ENCODE results near the gene ORMDL1. TPM values are rescaled to one million over a fixed set of nuclear protein-coding genes. Genes with fewer than 3 reads are reported as not detected.

The ORMDL1 gene
- total and polyA plus RNA-seq, 2 of the 13 experiments (the other 11 are each of a cell fraction or from before 2014, with no cell fraction given), result 67.5 to 160 TPM

- FAIRE-seq, result no peak
- H3K9ac ChIP-seq (ENCODE audit: insufficient read depth, low read depth, low read length), result peak overlapping the region; percentile 96; the same call in 1 of the 2 replicates
These were observed 1.9 kb downstream of the ORMDL1 start for GRCh38 chr2:189782221-189782671.

More at GRCh38 chr2:189782221-189782671, 1.9 kb downstream of the ORMDL1 start:
- POLR2A ChIA-PET, result interaction anchor here (1.7 kb wide), 1 partner anchor 19 kb away, joined by 7 read pairs; the partner anchor contains the start of gene OSGEPL1
- H3K4me2 ChIP-seq (ENCODE audit: low read depth, low read length), result peak overlapping the region; percentile 84
- no peak overlapping the region for H2AFZ ChIP-seq (ENCODE audit: low read length)
- H3K4me1 ChIP-seq (ENCODE audit: insufficient read depth, low read length), result peaks cover 31% of the 10 kb centered on the region
- H3K27me3 ChIP-seq (ENCODE audit: control insufficient read depth in 1 of 2, insufficient read depth in 2 of 2, low read length in 2 of 2), result no peaks in the 10 kb centered on the region; a peak in 1 of 5 replicates
- 40% methylated on average over 4 of the region's 4 CpGs for WGBS (ENCODE audit: low lambda C conversion rate)
- no peak for ATAC-seq
- H3K4me3 ChIP-seq (replicated peaks in 1 of 3; ENCODE audit: insufficient read depth in 1 of 3, low read depth in 2 of 3, low read length in 3 of 3), result peak overlapping the region; percentile 79 to 83 (median 81)
- peaks cover 53% of the 10 kb centered on the region for H3K79me2 ChIP-seq (ENCODE audit: insufficient read depth, low read length)
- in situ Hi-C loops (cut with HindIII; ENCODE audit: extremely low pct_ligation_motif_present, low pct_unique_long_range_greater_than_20kb) (no loop called here), intact Hi-C loops (cut with micrococcal nuclease; ENCODE audit: unreplicated experiment) (loop anchor here (5.0 kb wide), 1 partner anchor 340 kb away; the partner anchor contains the start of gene WDR75)
- no peaks in the 10 kb centered on the region; the same call in 1 of the 2 replicates for H4K20me1 ChIP-seq (ENCODE audit: insufficient read depth, low read length)
- DNase-seq (ENCODE audit: low spot score), result peak; percentile 74
- TF ChIP-seq CEBPB (IDR thresholded peaks at IDR 0.05; ENCODE audit: borderline replicate concordance, low read depth, low read length), result peak; percentile 74
- 0 out of 2 replicates have a peak, but pooled peaks have one; percentile 17 for TF ChIP-seq KAT8 (CRISPR knock-in tag; IDR thresholded peaks at IDR 0.05)
- peak; percentile 30 for TF ChIP-seq TEAD3 (CRISPR knock-in tag; optimal IDR thresholded peaks at IDR 0.05; ENCODE audit: borderline replicate concordance)
- TF ChIP-seq CEBPG (CRISPR knock-in tag; IDR thresholded peaks at IDR 0.05), result peak; percentile 47; the same call in 1 of the 2 replicates
- TF ChIP-seq ZNF24 (IDR thresholded peaks at IDR 0.05), result peak; percentile 67; the same call in 1 of the 2 replicates
- TF ChIP-seq ZNF713 (CRISPR knock-in tag; IDR thresholded peaks at IDR 0.05), result no peak
- no peak for TF ChIP-seq SIX1 (CRISPR knock-in tag; IDR thresholded peaks at IDR 0.05; ENCODE audit: borderline replicate concordance)
- TF ChIP-seq EHMT2 (IDR thresholded peaks at IDR 0.05; ENCODE audit: borderline replicate concordance, low read depth, low read length), result peak; percentile 72; the same call in 1 of the 2 replicates
- TF ChIP-seq ARID4A (CRISPR knock-in tag; IDR thresholded peaks at IDR 0.05; ENCODE audit: borderline replicate concordance), result 0 out of 2 replicates have a peak, but pooled peaks have one; percentile 24
- TF ChIP-seq FOXO4 (CRISPR knock-in tag; conservative IDR thresholded peaks at IDR 0.05), result 0 out of 2 replicates have a peak, but pooled peaks have one; percentile 41
- TF ChIP-seq MAFF (IDR thresholded peaks at IDR 0.05; ENCODE audit: low read depth, low read length), result peak; percentile 91
- no peak for TF ChIP-seq ZFP91 (CRISPR knock-in tag; IDR thresholded peaks at IDR 0.05; ENCODE audit: borderline replicate concordance)
- TF ChIP-seq MAFK (conservative IDR thresholded peaks at IDR 0.05 in 1 of 2, IDR thresholded peaks at IDR 0.05 in 1 of 2; ENCODE audit: low read length in 2 of 2), result peak; percentile 92 to 94
- 0 out of 2 replicates have a peak, but pooled peaks have one; percentile 29 for TF ChIP-seq ZNF644 (CRISPR knock-in tag; IDR thresholded peaks at IDR 0.05; ENCODE audit: low read depth)
- no TSS peak for BruUV-seq (replicated peaks)
- peak overlapping the region; percentile 94 for H3K27ac ChIP-seq (ENCODE audit: extremely low read length, insufficient read depth, low read length)
- CTCF ChIA-PET (ENCODE audit: low intra/inter-chr PET ratio, low total read pairs), result no interaction called here
- H3K9me3 ChIP-seq (ENCODE audit: low read length), result no peaks in the 10 kb centered on the region
- peaks cover 12 to 31% of the 10 kb centered on the region in 2 experiments for H3K36me3 ChIP-seq (replicated peaks in 1 of 2; ENCODE audit: control insufficient read depth in 1 of 2, insufficient read depth in 2 of 2, low read length in 2 of 2)
